GM19463 (cell line): ENCODE results near the gene TMEM258.

Experiments
- ATAC-seq: cut with Tn5 transposase; IDR thresholded peaks from one replicate; pipeline ENCODE4 v1.9.1; 2021; ENCODE audit warnings: mild to moderate bottlenecking, moderate library complexity; ENCODE audit not compliant: unreplicated experiment

The TMEM258 gene

GRCh38 chr11:61744609-61745156 is 47.7 kb downstream of the TMEM258 start:
- no peak for ATAC-seq

- no peak for ATAC-seq
Measured at GRCh38 chr11:61744181-61744580, 48.2 kb downstream of the TMEM258 start.

GRCh38 chr11:61743486-61744095 is 48.8 kb downstream of the TMEM258 start:
- ATAC-seq: no peak

- no peak for ATAC-seq
Measured at GRCh38 chr11:61742391-61742790, 50.0 kb downstream of the TMEM258 start.

GRCh38 chr11:61739966-61740365 is 52.4 kb downstream of the TMEM258 start:
- ATAC-seq: no peak

- no peak for ATAC-seq
Measured at GRCh38 chr11:61739413-61739812, 53.0 kb downstream of the TMEM258 start.
